ENCODE results near the gene APOL1.
"Not testable (repeated sequence)": the region's sequence is repeated elsewhere in the genome, so short reads cannot be mapped to it uniquely, and the experiment has no call there.

APOL1 gene

DNA sequence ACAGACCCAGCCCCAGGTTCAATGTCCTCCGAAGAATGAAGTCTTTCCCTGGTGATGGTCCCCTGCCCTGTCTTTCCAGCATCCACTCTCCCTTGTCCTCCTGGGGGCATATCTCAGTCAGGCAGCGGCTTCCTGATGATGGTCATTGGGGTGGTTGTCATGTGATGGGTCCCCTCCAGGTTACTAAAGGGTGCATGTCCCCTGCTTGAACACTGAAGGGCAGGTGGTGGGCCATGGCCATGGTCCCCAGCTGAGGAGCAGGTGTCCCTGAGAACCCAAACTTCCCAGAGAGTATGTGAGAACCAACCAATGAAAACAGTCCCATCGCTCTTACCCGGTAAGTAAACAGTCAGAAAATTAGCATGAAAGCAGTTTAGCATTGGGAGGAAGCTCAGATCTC is 14.1 kb downstream of the APOL1 start:
- H3K27ac ChIP-seq: no peak overlapping the region
- TF ChIP-seq, protein P1, sequence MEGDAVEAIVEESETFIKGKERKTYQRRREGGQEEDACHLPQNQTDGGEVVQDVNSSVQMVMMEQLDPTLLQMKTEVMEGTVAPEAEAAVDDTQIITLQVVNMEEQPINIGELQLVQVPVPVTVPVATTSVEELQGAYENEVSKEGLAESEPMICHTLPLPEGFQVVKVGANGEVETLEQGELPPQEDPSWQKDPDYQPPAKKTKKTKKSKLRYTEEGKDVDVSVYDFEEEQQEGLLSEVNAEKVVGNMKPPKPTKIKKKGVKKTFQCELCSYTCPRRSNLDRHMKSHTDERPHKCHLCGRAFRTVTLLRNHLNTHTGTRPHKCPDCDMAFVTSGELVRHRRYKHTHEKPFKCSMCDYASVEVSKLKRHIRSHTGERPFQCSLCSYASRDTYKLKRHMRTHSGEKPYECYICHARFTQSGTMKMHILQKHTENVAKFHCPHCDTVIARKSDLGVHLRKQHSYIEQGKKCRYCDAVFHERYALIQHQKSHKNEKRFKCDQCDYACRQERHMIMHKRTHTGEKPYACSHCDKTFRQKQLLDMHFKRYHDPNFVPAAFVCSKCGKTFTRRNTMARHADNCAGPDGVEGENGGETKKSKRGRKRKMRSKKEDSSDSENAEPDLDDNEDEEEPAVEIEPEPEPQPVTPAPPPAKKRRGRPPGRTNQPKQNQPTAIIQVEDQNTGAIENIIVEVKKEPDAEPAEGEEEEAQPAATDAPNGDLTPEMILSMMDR (conservative IDR thresholded peaks at IDR 0.05): no peak

DNA sequence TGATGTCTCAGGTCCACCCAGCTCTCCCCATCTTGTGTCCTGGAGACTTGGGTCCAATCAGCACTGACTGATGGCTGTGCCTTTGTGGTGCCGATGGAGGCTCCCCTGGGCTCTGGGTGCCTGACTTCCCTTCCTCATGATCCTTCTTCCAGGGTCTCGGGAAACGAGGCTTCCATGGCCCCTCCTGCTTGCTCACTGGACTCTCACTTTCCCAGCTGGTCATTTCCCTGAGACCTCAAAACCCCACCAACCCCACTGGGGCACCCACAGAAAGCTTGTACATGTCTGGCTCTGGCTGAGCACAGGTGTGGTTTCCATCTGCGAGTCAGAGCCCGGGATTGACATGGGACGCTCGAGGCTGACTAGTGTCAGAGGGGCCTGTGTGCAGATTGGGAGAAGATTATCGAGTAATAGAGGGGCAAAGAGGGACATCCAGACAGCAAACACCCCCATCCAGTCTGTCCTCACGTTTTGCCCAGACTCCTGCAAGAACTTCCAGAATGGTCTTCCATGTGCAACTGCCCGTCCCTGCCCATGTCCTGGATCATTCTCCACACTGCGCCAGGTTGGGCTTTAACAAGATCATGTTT is 15.1 kb downstream of the APOL1 start:
- TF ChIP-seq, protein P1 (conservative IDR thresholded peaks at IDR 0.05): no peak
- H3K27ac ChIP-seq: no peak overlapping the region

DNA sequence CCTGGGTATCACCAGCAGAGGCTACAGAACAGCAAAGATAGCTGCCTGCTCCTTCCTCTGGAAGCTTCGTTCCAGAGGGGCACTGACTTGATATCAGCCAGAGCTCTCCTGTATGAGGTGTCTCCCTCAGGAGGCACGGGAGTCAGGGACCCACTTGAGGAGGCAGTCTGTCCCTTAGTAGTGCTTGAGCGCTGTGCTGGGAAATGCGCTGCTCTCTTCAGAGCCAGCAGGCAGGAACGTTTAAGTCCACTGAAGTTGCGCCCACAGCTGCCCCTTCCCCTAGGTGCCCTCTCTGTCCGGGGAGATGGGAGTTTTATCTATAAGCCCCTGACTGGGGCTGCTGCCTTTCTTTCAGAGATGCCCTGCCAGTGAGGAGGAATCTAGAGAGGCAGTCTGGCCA is 18.3 kb downstream of the APOL1 start:
- H3K27ac ChIP-seq: not testable (repeated sequence)

GRCh38 chr22:36271951-36272350 is 19.0 kb downstream of the APOL1 start:
- H3K27ac ChIP-seq: not testable (repeated sequence)

DNA sequence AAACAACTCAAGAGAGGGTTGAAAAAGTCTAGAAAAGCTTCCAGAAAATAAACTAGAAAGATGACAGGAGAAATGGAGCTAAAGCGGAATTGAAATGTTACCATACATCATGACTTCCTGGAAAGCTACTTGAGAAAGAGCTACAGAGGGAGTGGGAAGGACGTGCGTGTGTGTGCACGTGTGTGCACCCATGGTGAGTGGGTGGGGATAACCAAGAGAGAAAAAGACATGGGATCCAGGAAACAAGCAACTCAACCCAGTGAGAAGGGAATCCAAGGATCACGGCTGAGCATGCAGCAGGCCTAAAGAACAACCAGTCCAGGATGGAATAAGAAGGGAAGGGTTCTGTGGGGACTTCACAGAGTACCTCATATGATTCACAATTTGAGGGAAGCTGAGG is 21.6 kb downstream of the APOL1 start:
- H3K27ac ChIP-seq: no peak overlapping the region
- TF ChIP-seq, protein P1 (conservative IDR thresholded peaks at IDR 0.05): no peak

- H3K27ac ChIP-seq: no peak overlapping the region
- TF ChIP-seq, protein P1 (conservative IDR thresholded peaks at IDR 0.05): peak; percentile 88
These were observed 24.8 kb downstream of the APOL1 start for GRCh38 chr22:36277482-36278291.

DNA sequence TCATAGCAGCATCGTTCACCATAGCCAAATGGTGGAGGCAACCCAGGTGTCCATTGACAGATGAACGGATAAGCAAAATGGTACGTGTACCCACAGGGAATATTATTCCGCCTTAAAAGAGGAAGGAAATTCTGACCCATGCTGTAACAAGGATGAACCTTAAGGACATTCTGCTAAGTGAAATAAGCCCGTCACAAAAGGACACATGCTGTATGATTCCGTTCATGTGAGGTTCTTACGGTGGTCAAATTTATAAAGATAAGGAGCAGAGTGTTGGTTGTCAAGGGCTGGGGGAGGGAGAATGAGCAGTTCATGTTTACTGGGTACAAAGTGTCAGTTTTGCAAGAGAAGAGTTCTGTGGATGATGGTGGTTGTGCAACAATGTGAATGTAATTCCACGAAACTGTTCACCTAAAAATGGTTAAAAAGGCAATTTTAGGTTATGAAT is 26.3 kb downstream of the APOL1 start:
- H3K27ac ChIP-seq: no peak overlapping the region
- TF ChIP-seq, protein P1 (conservative IDR thresholded peaks at IDR 0.05): no peak

- no peak overlapping the region for H3K27ac ChIP-seq
- TF ChIP-seq, protein P1 (conservative IDR thresholded peaks at IDR 0.05): no peak
These were observed 27.4 kb downstream of the APOL1 start for GRCh38 chr22:36280379-36280778.

All from VCaP (cell line).